ENCODE data around the gene INPP5A.

Gene INPP5A

GRCh38 chr10:132735923-132736391 is 198.4 kb downstream of the INPP5A start:
- Histone ChIP-seq H3K79me1 (ENCODE audit: low read length) (no peaks in the 10 kb centered on the region), H3K14ac (ENCODE audit: low read length) (no peak overlapping the region), H4K8ac (ENCODE audit: low read depth, low read length) (no peak overlapping the region), H3K27me3 (ENCODE audit: insufficient read depth, low read length) (no peaks in the 10 kb centered on the region), H2AFZ (ENCODE audit: insufficient read depth, low read length, poor library complexity) (no peak overlapping the region), H3K4me2 (ENCODE audit: low read length) (no peak overlapping the region), H3K79me2 (ENCODE audit: control insufficient read depth, insufficient read depth, low read length, poor library complexity) (no peaks in the 10 kb centered on the region), H2BK12ac (ENCODE audit: low read length) (no peak overlapping the region), H3K23ac (ENCODE audit: low read length) (no peak overlapping the region), H2AK5ac (ENCODE audit: low read length) (no peak overlapping the region), H2BK5ac (ENCODE audit: low read depth, low read length, poor library complexity) (no peak overlapping the region), H3K4me1 (ENCODE audit: control insufficient read depth in 1 of 2, insufficient read depth in 2 of 2, low read length in 2 of 2) (no peaks in the 10 kb centered on the region), H3K9me3 (ENCODE audit: insufficient read depth, low read depth, low read length) (peaks cover 2% of the 10 kb centered on the region), H3K27ac (ENCODE audit: low read depth, low read length) (no peak overlapping the region), H4K91ac (ENCODE audit: low read depth, low read length) (no peak overlapping the region), H3K18ac (ENCODE audit: low read length) (no peak overlapping the region), H3K4ac (ENCODE audit: low read depth, low read length) (no peak overlapping the region), H2BK120ac (ENCODE audit: insufficient read depth, low read length, poor library complexity) (no peak overlapping the region), H4K12ac (ENCODE audit: low read depth, low read length) (no peak overlapping the region), H3K9ac (ENCODE audit: low read length) (no peak overlapping the region), H3K4me3 (ENCODE audit: low read depth, low read length) (no peak overlapping the region), H3K36me3 (ENCODE audit: control insufficient read depth in 1 of 2, insufficient read depth in 2 of 2, low read length in 2 of 2) (peaks cover 0 to 7% of the 10 kb centered on the region in 2 experiments)
- DNase-seq, result no peak
- no CpG with 5 or more reads among the region's 24 CpGs for WGBS (ENCODE audit: extremely low coverage, insufficient coverage, insufficient read length)

GRCh38 chr10:132737390-132738048 is 199.9 kb downstream of the INPP5A start:
- Histone ChIP-seq H3K14ac (ENCODE audit: low read length) (no peak overlapping the region), H3K23ac (ENCODE audit: low read length) (no peak overlapping the region), H3K79me1 (ENCODE audit: low read length) (no peaks in the 10 kb centered on the region), H3K27ac (ENCODE audit: low read depth, low read length) (no peak overlapping the region), H3K9ac (ENCODE audit: low read length) (no peak overlapping the region), H3K9me3 (ENCODE audit: insufficient read depth, low read depth, low read length) (peaks cover 2% of the 10 kb centered on the region), H3K27me3 (ENCODE audit: insufficient read depth, low read length) (no peaks in the 10 kb centered on the region), H3K79me2 (ENCODE audit: control insufficient read depth, insufficient read depth, low read length, poor library complexity) (no peaks in the 10 kb centered on the region), H4K12ac (ENCODE audit: low read depth, low read length) (no peak overlapping the region), H3K18ac (ENCODE audit: low read length) (no peak overlapping the region), H3K4ac (ENCODE audit: low read depth, low read length) (no peak overlapping the region), H2AK5ac (ENCODE audit: low read length) (no peak overlapping the region), H2AFZ (ENCODE audit: insufficient read depth, low read length, poor library complexity) (no peak overlapping the region), H3K36me3 (ENCODE audit: control insufficient read depth in 1 of 2, insufficient read depth in 2 of 2, low read length in 2 of 2) (peaks cover 11 to 14% of the 10 kb centered on the region in 2 experiments), H4K91ac (ENCODE audit: low read depth, low read length) (no peak overlapping the region), H2BK12ac (ENCODE audit: low read length) (no peak overlapping the region), H4K8ac (ENCODE audit: low read depth, low read length) (no peak overlapping the region), H2BK120ac (ENCODE audit: insufficient read depth, low read length, poor library complexity) (no peak overlapping the region), H3K4me1 (ENCODE audit: control insufficient read depth in 1 of 2, insufficient read depth in 2 of 2, low read length in 2 of 2) (no peaks in the 10 kb centered on the region), H3K4me3 (ENCODE audit: low read depth, low read length) (no peak overlapping the region), H3K4me2 (ENCODE audit: low read length) (no peak overlapping the region), H2BK5ac (ENCODE audit: low read depth, low read length, poor library complexity) (no peak overlapping the region)
- no peak for DNase-seq
- WGBS (ENCODE audit: extremely low coverage, insufficient coverage, insufficient read length), result no CpG with 5 or more reads among the region's 16 CpGs

- Histone ChIP-seq H2BK120ac (ENCODE audit: insufficient read depth, low read length, poor library complexity) (no peak overlapping the region), H3K9ac (ENCODE audit: low read length) (no peak overlapping the region), H3K79me1 (ENCODE audit: low read length) (no peaks in the 10 kb centered on the region), H3K27me3 (ENCODE audit: insufficient read depth, low read length) (no peaks in the 10 kb centered on the region), H4K91ac (ENCODE audit: low read depth, low read length) (no peak overlapping the region), H3K18ac (ENCODE audit: low read length) (no peak overlapping the region), H3K36me3 (ENCODE audit: control insufficient read depth in 1 of 2, insufficient read depth in 2 of 2, low read length in 2 of 2) (peaks cover 11% of the 10 kb centered on the region in 2 experiments), H3K14ac (ENCODE audit: low read length) (no peak overlapping the region), H3K27ac (ENCODE audit: low read depth, low read length) (no peak overlapping the region), H2BK5ac (ENCODE audit: low read depth, low read length, poor library complexity) (no peak overlapping the region), H3K79me2 (ENCODE audit: control insufficient read depth, insufficient read depth, low read length, poor library complexity) (no peaks in the 10 kb centered on the region), H2AK5ac (ENCODE audit: low read length) (no peak overlapping the region), H3K4me3 (ENCODE audit: low read depth, low read length) (no peak overlapping the region), H4K12ac (ENCODE audit: low read depth, low read length) (no peak overlapping the region), H2BK12ac (ENCODE audit: low read length) (no peak overlapping the region), H3K9me3 (ENCODE audit: insufficient read depth, low read depth, low read length) (peaks cover 2% of the 10 kb centered on the region), H3K4me1 (ENCODE audit: control insufficient read depth in 1 of 2, insufficient read depth in 2 of 2, low read length in 2 of 2) (no peaks in the 10 kb centered on the region), H2AFZ (ENCODE audit: insufficient read depth, low read length, poor library complexity) (no peak overlapping the region), H3K23ac (ENCODE audit: low read length) (no peak overlapping the region), H3K4me2 (ENCODE audit: low read length) (no peak overlapping the region), H4K8ac (ENCODE audit: low read depth, low read length) (no peak overlapping the region), H3K4ac (ENCODE audit: low read depth, low read length) (no peak overlapping the region)
- WGBS (ENCODE audit: extremely low coverage, insufficient coverage, insufficient read length), result no CpG with 5 or more reads among the region's 25 CpGs
- DNase-seq, result no peak
Observed at GRCh38 chr10:132738454-132739224, 201.1 kb downstream of the INPP5A start.

GRCh38 chr10:132739225-132739613 is 201.6 kb downstream of the INPP5A start:
- no peak overlapping the region for H3K4ac ChIP-seq (ENCODE audit: low read depth, low read length)
- H2BK120ac ChIP-seq (ENCODE audit: insufficient read depth, low read length, poor library complexity), result no peak overlapping the region
- H3K23ac ChIP-seq (ENCODE audit: low read length), result no peak overlapping the region
- H4K8ac ChIP-seq (ENCODE audit: low read depth, low read length), result no peak overlapping the region
- no peak for DNase-seq
- H3K18ac ChIP-seq (ENCODE audit: low read length), result no peak overlapping the region
- no peak overlapping the region for H3K14ac ChIP-seq (ENCODE audit: low read length)
- peaks cover 3 to 4% of the 10 kb centered on the region in 2 experiments for H3K4me1 ChIP-seq (ENCODE audit: control insufficient read depth in 1 of 2, insufficient read depth in 2 of 2, low read length in 2 of 2)
- H2AK5ac ChIP-seq (ENCODE audit: low read length), result no peak overlapping the region
- WGBS (ENCODE audit: extremely low coverage, insufficient coverage, insufficient read length), result no CpG with 5 or more reads among the region's 14 CpGs
- H2AFZ ChIP-seq (ENCODE audit: insufficient read depth, low read length, poor library complexity), result no peak overlapping the region
- H3K9me3 ChIP-seq (ENCODE audit: insufficient read depth, low read depth, low read length), result peaks cover 2% of the 10 kb centered on the region
- peaks cover 7 to 11% of the 10 kb centered on the region in 2 experiments for H3K36me3 ChIP-seq (ENCODE audit: control insufficient read depth in 1 of 2, insufficient read depth in 2 of 2, low read length in 2 of 2)
- no peak overlapping the region for H3K27ac ChIP-seq (ENCODE audit: low read depth, low read length)
- H2BK12ac ChIP-seq (ENCODE audit: low read length), result no peak overlapping the region
- no peak overlapping the region for H2BK5ac ChIP-seq (ENCODE audit: low read depth, low read length, poor library complexity)
- H3K4me3 ChIP-seq (ENCODE audit: low read depth, low read length), result no peak overlapping the region
- no peak overlapping the region for H3K4me2 ChIP-seq (ENCODE audit: low read length)
- no peaks in the 10 kb centered on the region for H3K79me2 ChIP-seq (ENCODE audit: control insufficient read depth, insufficient read depth, low read length, poor library complexity)
- H3K27me3 ChIP-seq (ENCODE audit: insufficient read depth, low read length), result no peaks in the 10 kb centered on the region
- no peaks in the 10 kb centered on the region for H3K79me1 ChIP-seq (ENCODE audit: low read length)
- H4K91ac ChIP-seq (ENCODE audit: low read depth, low read length), result no peak overlapping the region
- H4K12ac ChIP-seq (ENCODE audit: low read depth, low read length), result no peak overlapping the region
- H3K9ac ChIP-seq (ENCODE audit: low read length), result no peak overlapping the region
